ENCODE results near the gene CCNB1.

The CCNB1 gene

GRCh38 chr5:69184621-69185020 lies 17.7 kb downstream of the CCNB1 start:
- no peak overlapping the region for H3K4me3 ChIP-seq (ENCODE audit: low read depth, low read length)
- no peak for DNase-seq (ENCODE audit: low read depth)
- no peak for TF ChIP-seq CTCF (IDR thresholded peaks at IDR 0.05; ENCODE audit: low read depth, low read length, missing control alignments)

- TF ChIP-seq CTCF (IDR thresholded peaks at IDR 0.05; ENCODE audit: low read depth, low read length, missing control alignments): no peak
- H3K4me3 ChIP-seq (ENCODE audit: low read depth, low read length): no peak overlapping the region
- no peak for DNase-seq (ENCODE audit: low read depth)
Observed at GRCh38 chr5:69187342-69187741, 20.4 kb downstream of the CCNB1 start.

GRCh38 chr5:69188811-69189161 lies 21.8 kb downstream of the CCNB1 start:
- TF ChIP-seq CTCF (IDR thresholded peaks at IDR 0.05; ENCODE audit: low read depth, low read length, missing control alignments): no peak
- DNase-seq (ENCODE audit: low read depth): no peak
- peak overlapping the region; percentile 69 for H3K4me3 ChIP-seq (ENCODE audit: low read depth, low read length)

- peak; percentile 54 for DNase-seq (ENCODE audit: low read depth)
- TF ChIP-seq CTCF (IDR thresholded peaks at IDR 0.05; ENCODE audit: low read depth, low read length, missing control alignments): no peak
- peak within 1 kb of the TSS; percentile 69 for H3K4me3 ChIP-seq (ENCODE audit: low read depth, low read length)
Observed at GRCh38 chr5:69189162-69190086, 22.5 kb downstream of the CCNB1 start, which contains the start of gene CENPH. Gene CENPH (plus strand): TSS chr5:69189583. CDS start chr5:69189635, 52 bp downstream.

GRCh38 chr5:69202497-69202896 lies 35.5 kb downstream of the CCNB1 start:
- H3K4me3 ChIP-seq (ENCODE audit: low read depth, low read length): no peak overlapping the region
- TF ChIP-seq CTCF (IDR thresholded peaks at IDR 0.05; ENCODE audit: low read depth, low read length, missing control alignments): no peak
- no peak for DNase-seq (ENCODE audit: low read depth)

- no peak for DNase-seq (ENCODE audit: low read depth)
- TF ChIP-seq CTCF (IDR thresholded peaks at IDR 0.05; ENCODE audit: low read depth, low read length, missing control alignments): no peak
- H3K4me3 ChIP-seq (ENCODE audit: low read depth, low read length): no peak overlapping the region
Observed at GRCh38 chr5:69206528-69207190, 39.7 kb downstream of the CCNB1 start.
